Cardiac muscle cell (in vitro differentiated cells and primary cell): Measurements from ENCODE around the gene DPP10. TPM values are rescaled to one million over a fixed set of nuclear protein-coding genes. Genes with fewer than 3 reads are reported as not detected.

Source experiments
- DNase-seq, 2 donors: peaks; one replicate each; pipeline versions ENCODE4 v3.0.0 to v3.0.0-alpha.2; 2010 to 2017; ENCODE audit warnings: low read depth in 1 of 2, low spot score in 1 of 2
- H3K27ac ChIP-seq: fragments of 200-600 bp; sonication (generic); 2 replicates; pipeline ENCODE4 v1.5.1; 2016
- H3K27me3 ChIP-seq: fragments of 200-600 bp; sonication (generic); 2 replicates; pipeline ENCODE4 v1.6.0; 2016; ENCODE audit warnings: control low read depth
- H3K36me3 ChIP-seq: fragments of 200-600 bp; sonication (generic); 2 replicates; pipeline ENCODE4 v1.5.1; 2016; ENCODE audit warnings: control low read depth
- H3K4me1 ChIP-seq: fragments of 200-600 bp; sonication (generic); 2 replicates; pipeline ENCODE4 v1.8.1; 2017; ENCODE audit warnings: low read depth, mild to moderate bottlenecking, mixed run types
- H3K4me3 ChIP-seq: fragments of 200-600 bp; sonication (generic); 2 replicates; pipeline ENCODE4 v1.5.1; 2016; ENCODE audit warnings: mild to moderate bottlenecking
- H3K9me3 ChIP-seq: fragments of 200-600 bp; sonication (generic); 2 replicates; pipeline ENCODE4 v1.5.1; 2017; ENCODE audit warnings: low read depth, mild to moderate bottlenecking, control low read depth
- CTCF ChIP-seq: IDR thresholded peaks from 2 replicates; pipeline ENCODE4 v1.5.1; 2012; ENCODE audit warnings: low read depth, mild to moderate bottlenecking, low read length
- polyA plus RNA-seq: library from polyadenylated mRNA; unstranded; fragments of >200 nt; fragmentation: Nextera tagmentation; extraction: Ambion mirVana; gene quantifications from 2 replicates; pipeline ENCODE4 v1.2.1, GENCODE V29; 2016
- total RNA-seq: library from RNA; depleted of rRNA; stranded (reverse); fragments of >200 nt; gene quantifications from 2 replicates; pipeline ENCODE4 v1.2.3, GENCODE V29; 2016

Gene DPP10
- total and polyA plus RNA-seq, 2 experiments from 2014 or later, result 1.1 to 1.4 TPM

DNA sequence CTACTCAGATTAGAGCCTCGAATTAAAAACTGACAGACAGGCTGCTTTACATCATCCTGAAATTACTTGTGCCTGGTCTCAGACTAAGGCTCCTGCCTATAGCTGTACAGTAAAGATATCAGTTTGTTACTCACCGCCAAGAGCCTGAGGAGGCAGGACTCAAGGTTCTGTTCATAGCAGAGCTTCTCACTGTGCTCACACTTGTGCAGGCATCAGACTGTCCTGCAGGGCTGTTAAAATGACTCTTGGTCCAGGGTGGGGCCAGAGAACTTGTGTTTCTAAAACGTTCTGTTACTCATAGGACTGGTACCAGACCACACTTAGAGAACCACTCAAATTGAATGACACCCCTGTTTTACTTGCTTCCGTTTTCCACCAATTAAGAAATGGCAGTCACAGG, 310.0 kb downstream of the DPP10 start:
- Histone ChIP-seq H3K36me3 (no peaks in the 10 kb centered on the region), H3K9me3 (no peaks in the 10 kb centered on the region), H3K4me1 (no peaks in the 10 kb centered on the region), H3K27ac (no peak overlapping the region), H3K27me3 (no peaks in the 10 kb centered on the region), H3K4me3 (no peak overlapping the region)
- no peak for TF ChIP-seq CTCF
- no peak for DNase-seq

DNA sequence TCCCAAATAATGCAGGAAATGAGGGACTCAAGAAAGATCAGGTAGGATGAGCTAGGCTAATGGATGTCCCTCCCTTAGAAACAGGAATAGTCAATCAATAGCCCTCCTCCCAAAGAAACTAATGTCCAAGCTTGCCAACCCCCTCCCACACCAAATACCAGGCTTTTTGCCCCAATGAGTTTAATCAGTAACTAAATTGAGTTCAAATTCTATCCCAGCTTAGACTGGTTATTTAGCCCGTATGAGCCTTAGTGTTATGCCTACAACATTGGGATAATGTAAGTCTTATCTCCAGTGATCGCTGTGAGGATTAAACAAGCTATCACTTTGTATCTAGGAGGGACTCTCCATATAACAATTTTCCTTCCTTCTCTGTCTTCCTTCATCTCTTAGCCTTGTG, 310.7 kb downstream of the DPP10 start:
- Histone ChIP-seq H3K27ac (no peak overlapping the region), H3K27me3 (no peaks in the 10 kb centered on the region), H3K4me1 (no peaks in the 10 kb centered on the region), H3K9me3 (no peaks in the 10 kb centered on the region), H3K4me3 (no peak overlapping the region), H3K36me3 (no peaks in the 10 kb centered on the region)
- no peak for TF ChIP-seq CTCF
- no peak for DNase-seq

GRCh38 chr2:114754907-114755563, 312.6 kb downstream of the DPP10 start:
- Histone ChIP-seq H3K27me3 (no peaks in the 10 kb centered on the region), H3K4me3 (no peak overlapping the region), H3K36me3 (no peaks in the 10 kb centered on the region), H3K27ac (no peak overlapping the region), H3K4me1 (no peaks in the 10 kb centered on the region), H3K9me3 (no peaks in the 10 kb centered on the region)
- TF ChIP-seq CTCF, result no peak
- no peak for DNase-seq

- no peaks in the 10 kb centered on the region for H3K27me3 ChIP-seq
- peak overlapping the region; percentile 69 for H3K27ac ChIP-seq
- no peaks in the 10 kb centered on the region for H3K9me3 ChIP-seq
- H3K36me3 ChIP-seq, result no peaks in the 10 kb centered on the region
- TF ChIP-seq CTCF, result no peak
- peaks cover 30% of the 10 kb centered on the region for H3K4me1 ChIP-seq
- no peak overlapping the region for H3K4me3 ChIP-seq
- DNase-seq, result no peak
Measured at GRCh38 chr2:114762376-114762775, 319.9 kb downstream of the DPP10 start.

- TF ChIP-seq CTCF, result no peak
- Histone ChIP-seq H3K27ac (peak overlapping the region; percentile 69), H3K36me3 (no peaks in the 10 kb centered on the region), H3K4me1 (peaks cover 30% of the 10 kb centered on the region), H3K27me3 (no peaks in the 10 kb centered on the region), H3K9me3 (no peaks in the 10 kb centered on the region), H3K4me3 (no peak overlapping the region)
- peak in 1 of 2 donors; percentile 61 for DNase-seq
Measured at GRCh38 chr2:114762986-114763385, 320.5 kb downstream of the DPP10 start.
